Cerebellar nuclear complex (tissue), 1 donor: ENCODE measurements around the gene LBHD1.

ENCODE experiments used
- DNase-seq, 2 experiments: peaks; one replicate each; lab custom pipeline; 2025; lab: John Stamatoyannopoulos, UW

LBHD1 gene

GRCh38 chr11:62615521-62615920, 56.5 kb downstream of the LBHD1 start:
- no peak for DNase-seq

- DNase-seq = no peak
Measured at GRCh38 chr11:62614275-62614674, 57.8 kb downstream of the LBHD1 start.

GRCh38 chr11:62613291-62613778, 58.7 kb downstream of the LBHD1 start:
- no peak for DNase-seq
